Bronchial epithelial cell (primary cell): Measurements from ENCODE around the gene NCK1. TPM values are rescaled to one million over a fixed set of nuclear protein-coding genes. Genes with fewer than 3 reads are reported as not detected.

Experiments used
- DNase-seq: peaks from one replicate; pipeline ENCODE4 v3.0.0-alpha.2; 2010; ENCODE audit warnings: low read depth
- FAIRE-seq: peaks from 2 replicates; lab custom pipeline; 2011; peaks lifted over from hg19 to GRCh38; lab: Jason Lieb, UNC
- H3K27me3 ChIP-seq: 2 replicates; pipeline ENCODE4 v1.5.1; 2011; ENCODE audit warnings: low read length; ENCODE audit not compliant: control insufficient read depth, insufficient read depth
- H3K36me3 ChIP-seq: 2 replicates; pipeline ENCODE4 v1.5.1; 2011; ENCODE audit warnings: low read length; ENCODE audit not compliant: control insufficient read depth, insufficient read depth
- H3K4me3 ChIP-seq: 2 replicates; pipeline ENCODE4 v1.5.1; 2011; ENCODE audit warnings: mild to moderate bottlenecking, low read depth, low read length, control low read depth
- CTCF ChIP-seq: IDR thresholded peaks from 2 replicates; pipeline ENCODE4 v1.5.1; 2011; ENCODE audit warnings: mild to moderate bottlenecking, moderate library complexity, low read length, control low read depth, inconsistent platforms; ENCODE audit not compliant: insufficient read depth, severe bottlenecking
- total RNA-seq: library from RNA; depleted of rRNA; stranded (reverse); fragments of >200 nt; gene quantifications from 2 replicates; pipeline ENCODE4 v1.2.1, GENCODE V29; 2014

The NCK1 gene
- total RNA-seq, 1 donor from 2014 or later = 81.6 TPM

DNA sequence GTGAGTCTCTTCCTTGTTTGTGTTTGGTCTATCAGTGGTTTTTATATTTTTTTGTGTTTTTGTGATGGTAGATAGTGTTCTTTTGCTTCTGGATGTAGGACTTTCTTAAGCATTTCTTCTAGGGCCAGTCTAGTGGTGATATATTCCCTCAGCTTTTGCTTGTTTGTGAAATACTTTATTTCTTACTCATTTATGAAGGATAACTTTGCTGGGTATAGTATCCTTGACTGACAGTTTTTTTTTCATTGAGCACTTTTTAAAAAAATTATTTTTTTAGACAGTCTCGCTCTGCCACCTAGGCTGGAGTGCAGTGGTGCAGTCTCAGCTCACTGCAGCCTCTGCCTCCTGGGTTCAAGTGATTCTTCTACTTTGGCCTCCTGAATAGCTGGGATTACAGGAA, 41.9 kb downstream of the NCK1 start:
- no peak for FAIRE-seq
- Histone ChIP-seq H3K4me3 (no peak overlapping the region), H3K27me3 (no peaks in the 10 kb centered on the region), H3K36me3 (no peaks in the 10 kb centered on the region)
- no peak for DNase-seq
- TF ChIP-seq CTCF = no peak

DNA sequence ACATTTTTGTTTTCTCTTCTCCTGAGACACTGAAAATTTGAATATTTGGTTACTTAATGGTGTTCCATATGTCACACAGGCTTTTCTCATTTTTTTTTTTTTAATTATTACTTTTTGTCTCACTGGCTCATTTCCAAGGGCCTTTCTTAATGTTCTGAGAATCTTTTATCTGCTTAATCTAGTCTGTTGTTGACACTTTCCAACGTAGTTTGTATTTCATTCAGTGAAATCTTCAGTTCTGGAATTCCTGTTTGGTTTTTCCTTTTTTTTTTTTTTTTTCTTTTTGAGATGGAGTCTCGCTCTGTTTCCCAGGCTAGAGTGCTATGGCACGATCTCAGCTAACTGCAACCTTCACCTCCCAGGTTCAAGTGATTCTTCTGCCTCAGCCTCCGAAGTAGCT, 42.7 kb downstream of the NCK1 start:
- no peak overlapping the region for H3K4me3 ChIP-seq
- FAIRE-seq = no peak
- DNase-seq = no peak
- no peaks in the 10 kb centered on the region for H3K27me3 ChIP-seq
- no peak for TF ChIP-seq CTCF
- H3K36me3 ChIP-seq = no peaks in the 10 kb centered on the region

GRCh38 chr3:136905549-136905948, 43.5 kb downstream of the NCK1 start:
- TF ChIP-seq CTCF = no peak
- no peaks in the 10 kb centered on the region for H3K27me3 ChIP-seq
- H3K36me3 ChIP-seq = no peaks in the 10 kb centered on the region
- H3K4me3 ChIP-seq = no peak overlapping the region
- DNase-seq = no peak
- no peak for FAIRE-seq

DNA sequence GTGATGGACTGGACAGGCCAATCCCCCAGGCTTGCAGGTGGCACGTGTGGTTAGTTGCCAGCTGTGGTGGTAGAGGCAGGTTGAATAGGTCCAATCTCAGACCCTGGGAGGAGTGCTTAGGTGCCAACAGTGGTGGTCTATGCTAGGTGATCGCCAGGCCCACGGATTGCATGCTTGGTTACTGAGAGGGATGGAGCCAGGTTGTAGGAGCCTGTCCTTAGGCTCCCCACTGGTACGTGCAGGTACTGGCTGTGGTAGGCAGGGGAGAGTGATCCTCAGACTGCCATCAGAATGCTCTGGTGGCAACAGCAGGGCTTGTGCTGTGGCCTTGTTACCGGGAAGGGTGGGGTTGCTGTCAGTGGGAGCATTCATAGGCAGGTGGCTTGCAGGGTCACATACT, 44.7 kb downstream of the NCK1 start:
- DNase-seq = no peak
- FAIRE-seq = no peak
- no peak for TF ChIP-seq CTCF

DNA sequence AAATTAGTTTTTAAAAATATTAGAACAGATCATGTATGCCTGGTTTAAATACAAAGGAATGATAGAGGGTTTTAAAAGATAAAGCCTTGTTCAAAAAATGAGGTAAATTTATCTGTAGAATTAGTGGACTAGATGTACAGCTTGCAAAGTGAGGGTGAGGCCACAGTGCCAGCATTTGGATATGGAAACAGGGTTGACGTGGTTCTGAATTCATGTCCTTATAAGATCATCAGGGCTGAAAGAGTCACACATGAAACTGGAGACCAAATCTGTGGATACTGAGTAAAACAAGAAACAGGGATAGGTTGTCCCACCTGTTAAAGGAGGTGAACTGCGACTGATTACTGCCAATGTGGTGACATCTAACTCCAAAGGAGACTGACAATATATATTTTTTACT, 46.3 kb downstream of the NCK1 start:
- Histone ChIP-seq H3K4me3 (no peak overlapping the region), H3K36me3 (no peaks in the 10 kb centered on the region), H3K27me3 (no peaks in the 10 kb centered on the region)
- no peak for TF ChIP-seq CTCF
- DNase-seq = no peak
- no peak for FAIRE-seq

More for the DNA sequence above, 44.7 kb downstream of the NCK1 start:
- no peaks in the 10 kb centered on the region for H3K27me3 ChIP-seq
- no peaks in the 10 kb centered on the region for H3K36me3 ChIP-seq
- no peak overlapping the region for H3K4me3 ChIP-seq

- DNase-seq (no peak), FAIRE-seq (no peak)
- Histone ChIP-seq H3K4me3 (no peak overlapping the region), H3K27me3 (no peaks in the 10 kb centered on the region), H3K36me3 (no peaks in the 10 kb centered on the region)
- TF ChIP-seq CTCF = no peak
Measured at GRCh38 chr3:136909187-136909586, 47.2 kb downstream of the NCK1 start.
